ENCODE measurements around the gene OR3A2.
"Not testable (repeated sequence)": the region's sequence is repeated elsewhere in the genome, so short reads cannot be mapped to it uniquely, and the experiment has no call there.

The OR3A2 gene

DNA sequence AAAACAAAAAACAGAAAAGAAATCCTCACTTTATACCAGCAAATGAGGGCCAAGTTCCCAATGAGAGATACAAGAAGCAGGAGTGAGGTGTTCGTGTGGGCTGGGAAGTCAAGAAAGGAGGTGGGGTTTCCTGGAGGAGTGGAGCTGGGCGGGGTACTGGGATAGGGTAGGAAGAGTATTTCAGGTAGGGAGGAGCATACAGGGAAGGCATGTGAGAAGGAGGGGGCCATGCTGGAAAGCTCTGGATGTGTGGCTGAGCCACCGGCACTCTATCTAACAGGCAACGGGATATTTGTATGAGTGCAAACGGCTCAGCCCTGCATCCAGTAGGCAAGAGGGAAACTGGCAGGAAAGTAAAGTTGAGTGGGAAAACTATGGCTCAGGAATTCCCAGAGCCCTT, 4.2 kb downstream of the OR3A2 start:
- no peak for DNase-seq
- TF ChIP-seq, protein P1, sequence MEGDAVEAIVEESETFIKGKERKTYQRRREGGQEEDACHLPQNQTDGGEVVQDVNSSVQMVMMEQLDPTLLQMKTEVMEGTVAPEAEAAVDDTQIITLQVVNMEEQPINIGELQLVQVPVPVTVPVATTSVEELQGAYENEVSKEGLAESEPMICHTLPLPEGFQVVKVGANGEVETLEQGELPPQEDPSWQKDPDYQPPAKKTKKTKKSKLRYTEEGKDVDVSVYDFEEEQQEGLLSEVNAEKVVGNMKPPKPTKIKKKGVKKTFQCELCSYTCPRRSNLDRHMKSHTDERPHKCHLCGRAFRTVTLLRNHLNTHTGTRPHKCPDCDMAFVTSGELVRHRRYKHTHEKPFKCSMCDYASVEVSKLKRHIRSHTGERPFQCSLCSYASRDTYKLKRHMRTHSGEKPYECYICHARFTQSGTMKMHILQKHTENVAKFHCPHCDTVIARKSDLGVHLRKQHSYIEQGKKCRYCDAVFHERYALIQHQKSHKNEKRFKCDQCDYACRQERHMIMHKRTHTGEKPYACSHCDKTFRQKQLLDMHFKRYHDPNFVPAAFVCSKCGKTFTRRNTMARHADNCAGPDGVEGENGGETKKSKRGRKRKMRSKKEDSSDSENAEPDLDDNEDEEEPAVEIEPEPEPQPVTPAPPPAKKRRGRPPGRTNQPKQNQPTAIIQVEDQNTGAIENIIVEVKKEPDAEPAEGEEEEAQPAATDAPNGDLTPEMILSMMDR (IDR thresholded peaks at IDR 0.05; ENCODE audit: low read depth, low read length), result no peak
- no peak overlapping the region for H3K4me3 ChIP-seq (ENCODE audit: low read depth, low read length)
- H3K9me3 ChIP-seq (ENCODE audit: severe bottlenecking), result no peaks in the 10 kb centered on the region
- no peak overlapping the region for H3K27ac ChIP-seq
- no peaks in the 10 kb centered on the region for H3K36me3 ChIP-seq
- peaks cover 76% of the 10 kb centered on the region for H3K27me3 ChIP-seq (ENCODE audit: insufficient read depth, low read depth, severe bottlenecking)

DNA sequence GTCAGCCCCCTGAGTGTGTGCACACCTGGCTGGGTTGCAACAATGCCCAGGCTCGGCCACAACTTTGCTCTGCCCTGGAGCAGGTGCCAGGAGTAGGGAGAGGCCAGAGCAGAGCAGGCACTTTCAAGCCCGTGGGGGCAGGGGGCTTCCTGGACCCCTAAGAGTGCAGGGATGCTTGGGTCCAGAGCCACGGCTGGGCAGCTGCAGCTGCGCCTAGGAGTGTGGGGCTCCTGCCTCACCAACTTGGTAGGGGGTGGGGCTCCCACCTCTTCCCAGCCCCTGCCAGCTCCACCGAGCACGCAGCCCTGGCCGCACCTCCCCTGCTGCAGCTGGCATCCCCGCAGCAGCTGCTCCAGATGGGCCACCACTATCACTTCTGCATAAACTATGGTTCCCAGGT, 7.8 kb downstream of the OR3A2 start:
- TF ChIP-seq, protein P1 (IDR thresholded peaks at IDR 0.05; ENCODE audit: low read depth, low read length), result no peak
- DNase-seq, result no peak
- no peaks in the 10 kb centered on the region for H3K36me3 ChIP-seq
- H3K4me3 ChIP-seq (ENCODE audit: low read depth, low read length), result no peak overlapping the region
- H3K27ac ChIP-seq, result no peak overlapping the region
- H3K9me3 ChIP-seq (ENCODE audit: severe bottlenecking), result no peaks in the 10 kb centered on the region
- H3K27me3 ChIP-seq (ENCODE audit: insufficient read depth, low read depth, severe bottlenecking), result peaks cover 57% of the 10 kb centered on the region

DNA sequence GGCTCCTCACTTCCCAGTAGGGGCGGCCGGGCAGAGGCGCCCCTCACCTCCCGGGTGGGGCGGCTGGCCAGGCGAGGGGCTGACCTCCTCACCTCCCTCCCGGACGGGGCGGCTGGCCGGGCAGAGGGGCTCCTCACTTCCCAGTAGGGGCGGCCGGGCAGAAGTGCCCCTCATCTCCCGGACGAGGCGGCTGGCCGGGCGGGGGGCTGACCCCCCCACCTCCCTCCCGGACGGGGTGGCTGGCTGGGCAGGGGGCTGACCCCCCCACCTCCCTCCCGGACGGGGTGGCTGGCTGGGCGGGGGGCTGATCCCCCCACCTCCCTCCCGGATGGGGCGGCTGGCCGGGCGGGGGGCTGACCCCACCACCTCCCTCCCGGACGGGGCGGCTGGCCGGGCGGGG, 14.9 kb downstream of the OR3A2 start:
- DNase-seq; H3K4me3 ChIP-seq (ENCODE audit: low read depth, low read length); H3K27ac ChIP-seq; H3K9me3 ChIP-seq (ENCODE audit: severe bottlenecking); H3K36me3 ChIP-seq: not testable (repeated sequence)
- peaks cover 13% of the 10 kb centered on the region for H3K27me3 ChIP-seq (ENCODE audit: insufficient read depth, low read depth, severe bottlenecking)

DNA sequence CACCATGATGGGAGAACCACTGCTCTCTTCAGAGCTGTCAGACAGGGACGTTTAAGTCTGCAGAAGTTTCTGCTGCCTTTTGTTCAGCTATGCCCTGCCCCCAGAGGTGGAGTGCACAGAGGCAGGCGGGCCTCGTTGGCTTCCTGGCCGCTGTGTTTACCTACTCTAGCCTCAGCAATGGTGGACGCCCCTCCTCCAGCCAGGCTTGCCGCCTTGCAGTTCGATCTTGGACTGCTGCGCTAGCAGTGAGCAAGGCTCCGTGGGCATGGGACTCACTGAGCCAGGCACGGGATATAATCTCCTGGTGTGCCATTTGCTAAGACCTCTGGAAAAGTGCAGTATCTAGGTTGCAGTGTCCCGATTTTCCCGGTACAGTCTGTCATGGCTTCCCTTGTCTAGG, 43.3 kb downstream of the OR3A2 start:
- Histone ChIP-seq H3K9me3 (ENCODE audit: severe bottlenecking) (peaks cover 14% of the 10 kb centered on the region), H3K27me3 (ENCODE audit: insufficient read depth, low read depth, severe bottlenecking) (peaks cover 24% of the 10 kb centered on the region)
- not testable (repeated sequence) for H3K4me3 ChIP-seq (ENCODE audit: low read depth, low read length); DNase-seq; H3K27ac ChIP-seq; H3K36me3 ChIP-seq

DNA sequence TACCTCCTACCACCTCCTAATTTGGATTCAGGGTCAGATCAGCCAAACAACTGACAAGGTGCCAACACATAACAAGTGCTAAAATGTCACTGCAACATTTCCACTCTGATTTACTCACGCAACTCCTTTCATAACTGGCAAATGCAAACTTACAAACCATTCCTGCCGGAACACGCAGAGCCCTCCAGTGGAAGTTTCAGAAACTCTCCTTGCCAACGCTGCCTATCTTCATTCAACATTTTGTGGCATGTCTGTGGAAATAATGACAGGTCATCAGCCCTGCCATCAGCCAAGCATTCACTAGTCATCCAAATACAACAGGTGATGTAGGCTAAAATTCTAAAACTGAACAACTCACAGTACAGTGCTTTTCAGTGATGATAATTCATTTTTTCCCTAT, 50.2 kb downstream of the OR3A2 start:
- no peak overlapping the region for H3K27ac ChIP-seq
- TF ChIP-seq, protein P1 (IDR thresholded peaks at IDR 0.05; ENCODE audit: low read depth, low read length), result 0 out of 2 replicates have a peak, but pooled peaks have one; percentile 16
- no peak overlapping the region for H3K4me3 ChIP-seq (ENCODE audit: low read depth, low read length)
- no peaks in the 10 kb centered on the region for H3K36me3 ChIP-seq
- H3K27me3 ChIP-seq (ENCODE audit: insufficient read depth, low read depth, severe bottlenecking), result peaks cover 20% of the 10 kb centered on the region
- H3K9me3 ChIP-seq (ENCODE audit: severe bottlenecking), result peaks cover 7% of the 10 kb centered on the region
- no peak for DNase-seq

DNA sequence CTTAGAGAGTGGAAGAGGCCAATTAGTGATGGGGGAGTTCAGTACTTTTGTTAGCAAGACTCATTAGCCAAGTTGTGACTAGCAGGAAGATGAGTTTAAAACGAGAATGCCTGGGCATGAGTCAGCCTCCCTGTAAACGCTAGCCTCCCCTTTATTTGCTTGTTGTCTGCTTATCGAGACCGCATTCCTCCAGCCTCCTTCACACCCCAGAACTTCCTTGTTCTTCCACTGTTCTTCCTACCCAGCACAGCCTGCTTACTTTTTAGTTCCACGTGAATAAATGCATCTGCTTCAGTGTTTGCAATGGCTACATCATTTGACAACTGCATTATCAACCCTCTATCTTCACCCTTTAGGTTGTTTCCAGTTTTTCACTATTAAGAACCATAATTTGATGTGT, 67.8 kb downstream of the OR3A2 start:
- no peak for DNase-seq
- TF ChIP-seq, protein P1 (IDR thresholded peaks at IDR 0.05; ENCODE audit: low read depth, low read length), result no peak
- Histone ChIP-seq H3K4me3 (ENCODE audit: low read depth, low read length) (no peak overlapping the region), H3K9me3 (ENCODE audit: severe bottlenecking) (peaks cover 5% of the 10 kb centered on the region), H3K27me3 (ENCODE audit: insufficient read depth, low read depth, severe bottlenecking) (peaks cover 38% of the 10 kb centered on the region), H3K36me3 (no peaks in the 10 kb centered on the region), H3K27ac (no peak overlapping the region)

DNA sequence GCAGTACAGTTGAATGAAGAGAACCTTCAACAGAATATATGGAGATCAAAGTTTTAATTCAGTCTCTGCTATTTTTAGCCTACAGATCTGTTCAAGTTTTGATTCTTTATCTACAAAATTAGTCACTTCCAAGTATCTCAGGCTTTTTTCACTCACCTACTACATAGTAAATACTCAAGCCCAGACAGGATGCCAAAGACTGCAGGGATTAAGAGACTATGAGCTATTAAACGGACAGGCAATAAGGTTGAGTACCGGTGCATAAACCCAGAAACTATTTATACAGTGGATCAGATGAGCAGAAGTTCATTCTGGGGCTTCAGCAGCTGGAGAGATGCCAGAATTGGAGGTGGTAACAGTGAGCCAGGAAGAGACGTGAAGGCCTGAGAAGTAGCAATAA, 69.3 kb downstream of the OR3A2 start:
- TF ChIP-seq, protein P1 (IDR thresholded peaks at IDR 0.05; ENCODE audit: low read depth, low read length), result no peak
- no peak overlapping the region for H3K27ac ChIP-seq
- peaks cover 51% of the 10 kb centered on the region for H3K27me3 ChIP-seq (ENCODE audit: insufficient read depth, low read depth, severe bottlenecking)
- no peak for DNase-seq
- no peak overlapping the region for H3K4me3 ChIP-seq (ENCODE audit: low read depth, low read length)
- peaks cover 5% of the 10 kb centered on the region for H3K9me3 ChIP-seq (ENCODE audit: severe bottlenecking)
- H3K36me3 ChIP-seq, result no peaks in the 10 kb centered on the region
